Measurements from ENCODE around the gene SOX4.

GRCh38 chr6:21593927-21594415 lies 420 bp downstream of the SOX4 start:
- TF ChIP-seq, protein P1, sequence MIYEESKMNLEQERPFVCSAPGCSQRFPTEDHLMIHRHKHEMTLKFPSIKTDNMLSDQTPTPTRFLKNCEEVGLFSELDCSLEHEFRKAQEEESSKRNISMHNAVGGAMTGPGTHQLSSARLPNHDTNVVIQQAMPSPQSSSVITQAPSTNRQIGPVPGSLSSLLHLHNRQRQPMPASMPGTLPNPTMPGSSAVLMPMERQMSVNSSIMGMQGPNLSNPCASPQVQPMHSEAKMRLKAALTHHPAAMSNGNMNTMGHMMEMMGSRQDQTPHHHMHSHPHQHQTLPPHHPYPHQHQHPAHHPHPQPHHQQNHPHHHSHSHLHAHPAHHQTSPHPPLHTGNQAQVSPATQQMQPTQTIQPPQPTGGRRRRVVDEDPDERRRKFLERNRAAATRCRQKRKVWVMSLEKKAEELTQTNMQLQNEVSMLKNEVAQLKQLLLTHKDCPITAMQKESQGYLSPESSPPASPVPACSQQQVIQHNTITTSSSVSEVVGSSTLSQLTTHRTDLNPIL (CRISPR knock-in tag; IDR thresholded peaks at IDR 0.05; ENCODE audit: low read depth): 0 out of 2 replicates have a peak, but pooled peaks have one; percentile 12
- TF ChIP-seq PPARA (CRISPR knock-in tag; IDR thresholded peaks at IDR 0.05; ENCODE audit: borderline replicate concordance) (no peak), ZFP3 (CRISPR knock-in tag; IDR thresholded peaks at IDR 0.05) (peak; percentile 5; the same call in 1 of the 2 replicates), SNAI2 (CRISPR knock-in tag; IDR thresholded peaks at IDR 0.05) (no peak), POU6F1 (CRISPR knock-in tag; IDR thresholded peaks at IDR 0.05; ENCODE audit: borderline replicate concordance, low read depth) (no peak), OSR1 (CRISPR knock-in tag; IDR thresholded peaks at IDR 0.05) (no peak), ZNF8 (CRISPR knock-in tag; IDR thresholded peaks at IDR 0.05) (no peak), ZNF70 (CRISPR knock-in tag; IDR thresholded peaks at IDR 0.05) (no peak), ZNF565 (CRISPR knock-in tag; conservative IDR thresholded peaks at IDR 0.05; ENCODE audit: low read depth) (no peak), CSRNP3 (CRISPR knock-in tag; IDR thresholded peaks at IDR 0.05) (no peak), ARNTL (CRISPR knock-in tag; IDR thresholded peaks at IDR 0.05; ENCODE audit: borderline replicate concordance, low read depth) (no peak), TCF4 (CRISPR knock-in tag; IDR thresholded peaks at IDR 0.05; ENCODE audit: borderline replicate concordance) (0 out of 2 replicates have a peak, but pooled peaks have one; percentile 6), ISL1 (CRISPR knock-in tag; IDR thresholded peaks at IDR 0.05) (no peak)
- TF ChIP-seq, protein P2, sequence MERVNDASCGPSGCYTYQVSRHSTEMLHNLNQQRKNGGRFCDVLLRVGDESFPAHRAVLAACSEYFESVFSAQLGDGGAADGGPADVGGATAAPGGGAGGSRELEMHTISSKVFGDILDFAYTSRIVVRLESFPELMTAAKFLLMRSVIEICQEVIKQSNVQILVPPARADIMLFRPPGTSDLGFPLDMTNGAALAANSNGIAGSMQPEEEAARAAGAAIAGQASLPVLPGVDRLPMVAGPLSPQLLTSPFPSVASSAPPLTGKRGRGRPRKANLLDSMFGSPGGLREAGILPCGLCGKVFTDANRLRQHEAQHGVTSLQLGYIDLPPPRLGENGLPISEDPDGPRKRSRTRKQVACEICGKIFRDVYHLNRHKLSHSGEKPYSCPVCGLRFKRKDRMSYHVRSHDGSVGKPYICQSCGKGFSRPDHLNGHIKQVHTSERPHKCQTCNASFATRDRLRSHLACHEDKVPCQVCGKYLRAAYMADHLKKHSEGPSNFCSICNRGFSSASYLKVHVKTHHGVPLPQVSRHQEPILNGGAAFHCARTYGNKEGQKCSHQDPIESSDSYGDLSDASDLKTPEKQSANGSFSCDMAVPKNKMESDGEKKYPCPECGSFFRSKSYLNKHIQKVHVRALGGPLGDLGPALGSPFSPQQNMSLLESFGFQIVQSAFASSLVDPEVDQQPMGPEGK (CRISPR knock-in tag; IDR thresholded peaks at IDR 0.05; ENCODE audit: borderline replicate concordance): no peak; the same call in 1 of the 2 replicates
